Peyer's patch (tissue), 4 donors: ENCODE data around the gene KLK11. TPM values are rescaled to one million over a fixed set of nuclear protein-coding genes. Genes with fewer than 3 reads are reported as not detected.

Source experiments
- DNase-seq, 3 donors: peaks; one replicate each; pipeline ENCODE4 v3.0.0-alpha.2; 2017 to 2019
- H3K27ac ChIP-seq, 4 donors: fragments of 200-600 bp; sonication (generic); one replicate each; pipeline ENCODE4 v1.5.1; 2016 to 2019
- H3K27me3 ChIP-seq, 2 donors: fragments of 200-600 bp; sonication (generic); one replicate each; pipeline ENCODE4 v1.5.1; 2019
- H3K36me3 ChIP-seq, 3 donors: fragments of 200-600 bp; sonication (generic); one replicate each; pipeline ENCODE4 v1.5.1; 2016 to 2019
- H3K4me1 ChIP-seq, 4 donors: fragments of 200-600 bp; sonication (generic); one replicate each; pipeline ENCODE4 v1.5.1; 2016 to 2019
- H3K4me3 ChIP-seq, 4 donors: fragments of 200-600 bp; sonication (generic); 1 replicate in 3 of 4; 2 replicates in 1 of 4; pipeline ENCODE4 v1.5.1; 2016 to 2019; ENCODE audit warnings: mild to moderate bottlenecking in 1 of 4
- H3K9me3 ChIP-seq, 4 donors: fragments of 200-600 bp; sonication (generic); one replicate each; pipeline ENCODE4 v1.5.1; 2016 to 2019; ENCODE audit warnings: mild to moderate bottlenecking in 1 of 4
- CTCF ChIP-seq, 6 experiments: fragments of 450-650 bp in 4 of 6; fragments of 200-600 bp in 2 of 6; sonication (generic) in 1 of 6; IDR thresholded peaks; one replicate each; pipeline ENCODE4 v1.5.1; 2017 to 2019; ENCODE audit warnings: antibody characterized with exemption in 6 of 6, mild to moderate bottlenecking in 3 of 6, moderate library complexity in 1 of 6
- POLR2A ChIP-seq, 2 donors: fragments of 450-650 bp; IDR thresholded peaks; one replicate each; pipeline ENCODE4 v1.5.1; 2017; ENCODE audit warnings: antibody characterized with exemption in 2 of 2, mild to moderate bottlenecking in 2 of 2, moderate library complexity in 2 of 2
- total RNA-seq, 4 donors: library from RNA; depleted of rRNA; stranded (reverse); fragments of >200 nt; gene quantifications; one replicate each; pipeline ENCODE4 v1.1.0, GENCODE V29; 2016

KLK11 gene
- total RNA-seq, 4 donors from 2014 or later, result 1.7 to 3.8 (median 1.9) TPM; not detected in 1

GRCh38 chr19:51009061-51009891 is 17.1 kb downstream of the KLK11 start:
- Histone ChIP-seq H3K4me1 (no peaks in the 10 kb centered on the region), H3K4me3 (no peak overlapping the region), H3K36me3 (no peaks in the 10 kb centered on the region), H3K27ac (no peak overlapping the region), H3K27me3 (no peaks in the 10 kb centered on the region), H3K9me3 (no peaks in the 10 kb centered on the region)
- no peak for TF ChIP-seq POLR2A (IDR thresholded peaks at IDR 0.05)
- TF ChIP-seq CTCF (IDR thresholded peaks at IDR 0.05), result no peak
- no peak for DNase-seq

- H3K9me3 ChIP-seq, result no peaks in the 10 kb centered on the region
- H3K27me3 ChIP-seq, result no peaks in the 10 kb centered on the region
- no peak overlapping the region for H3K27ac ChIP-seq
- H3K4me1 ChIP-seq, result no peaks in the 10 kb centered on the region
- TF ChIP-seq POLR2A (IDR thresholded peaks at IDR 0.05) (no peak), CTCF (IDR thresholded peaks at IDR 0.05) (no peak)
- no peaks in the 10 kb centered on the region for H3K36me3 ChIP-seq
- DNase-seq, result no peak
- H3K4me3 ChIP-seq, result no peak overlapping the region
Observed at GRCh38 chr19:51007488-51007887, 18.9 kb downstream of the KLK11 start.

GRCh38 chr19:51006406-51006805 is 20.0 kb downstream of the KLK11 start:
- TF ChIP-seq POLR2A (IDR thresholded peaks at IDR 0.05) (no peak), CTCF (IDR thresholded peaks at IDR 0.05) (no peak)
- Histone ChIP-seq H3K36me3 (no peaks in the 10 kb centered on the region), H3K27ac (no peak overlapping the region), H3K4me3 (no peak overlapping the region), H3K27me3 (no peaks in the 10 kb centered on the region), H3K9me3 (no peaks in the 10 kb centered on the region), H3K4me1 (no peaks in the 10 kb centered on the region)
- no peak for DNase-seq

GRCh38 chr19:51005248-51005647 is 21.2 kb downstream of the KLK11 start:
- Histone ChIP-seq H3K27ac (no peak overlapping the region), H3K4me1 (no peaks in the 10 kb centered on the region), H3K36me3 (no peaks in the 10 kb centered on the region), H3K27me3 (no peaks in the 10 kb centered on the region), H3K9me3 (no peaks in the 10 kb centered on the region), H3K4me3 (no peak overlapping the region)
- DNase-seq, result no peak
- TF ChIP-seq POLR2A (IDR thresholded peaks at IDR 0.05), result no peak
- no peak for TF ChIP-seq CTCF (IDR thresholded peaks at IDR 0.05)

GRCh38 chr19:51003316-51003715 is 23.1 kb downstream of the KLK11 start:
- no peaks in the 10 kb centered on the region for H3K27me3 ChIP-seq
- H3K9me3 ChIP-seq, result no peaks in the 10 kb centered on the region
- no peak for TF ChIP-seq CTCF (IDR thresholded peaks at IDR 0.05)
- no peak for TF ChIP-seq POLR2A (IDR thresholded peaks at IDR 0.05)
- H3K4me3 ChIP-seq, result no peak overlapping the region
- DNase-seq, result no peak
- H3K27ac ChIP-seq, result no peak overlapping the region
- no peaks in the 10 kb centered on the region for H3K4me1 ChIP-seq
- H3K36me3 ChIP-seq, result no peaks in the 10 kb centered on the region
